Measurements from ENCODE around the gene B4GALNT3. TPM values are rescaled to one million over a fixed set of nuclear protein-coding genes. Genes with fewer than 3 reads are reported as not detected.
A peak's percentile ranks its signal among the peaks of the same experiment; 100 is the strongest.

B4GALNT3 gene
- total and polyA plus RNA-seq, 2 experiments from 2014 or later: 2.8 to 15.8 TPM

GRCh38 chr12:541676-542324 lies 82.1 kb downstream of the B4GALNT3 start:
- no peaks in the 10 kb centered on the region for H3F3A ChIP-seq (replicated peaks; ENCODE audit: low read depth)
- H3K4me3 ChIP-seq: no peak overlapping the region
- H3K36me3 ChIP-seq (ENCODE audit: insufficient read depth): no peaks in the 10 kb centered on the region
- H3K27ac Mint-ChIP-seq: 0 out of 2 replicates have a peak overlapping the region, but pooled peaks have one; percentile 36
- no peak overlapping the region for H3K27ac ChIP-seq (ENCODE audit: low read depth)
- TF ChIP-seq CTCF (conservative IDR thresholded peaks at IDR 0.05; ENCODE audit: low read depth in 2 of 2) (no peak), STAT1 (IDR thresholded peaks at IDR 0.05; ENCODE audit: unreplicated experiment) (no peak), EZH2 (IDR thresholded peaks at IDR 0.05; ENCODE audit: low read depth, unreplicated experiment) (no peak), EZH2phosphoT487 (IDR thresholded peaks at IDR 0.05; ENCODE audit: unreplicated experiment) (no peak), ZNF114 (CRISPR knock-in tag; IDR thresholded peaks at IDR 0.05) (no peak), REST (IDR thresholded peaks at IDR 0.05; ENCODE audit: unreplicated experiment) (no peak)
- H3K4me2 ChIP-seq: no peak overlapping the region
- H3K4me1 ChIP-seq (ENCODE audit: insufficient read depth): peaks cover 7% of the 10 kb centered on the region; the same call in 1 of the 2 replicates
- H4K20me1 ChIP-seq (replicated peaks; ENCODE audit: insufficient read depth): no peaks in the 10 kb centered on the region
- ATAC-seq (peak; percentile 13), DNase-seq (ENCODE audit: low spot score) (no peak)
- H3K9me3 Mint-ChIP-seq: no peaks in the 10 kb centered on the region
- H3K9me2 ChIP-seq (ENCODE audit: insufficient read depth): no peaks in the 10 kb centered on the region
- no peaks in the 10 kb centered on the region for H3K79me2 ChIP-seq (replicated peaks; ENCODE audit: insufficient read depth)
- no peak overlapping the region for H2AFZ ChIP-seq
- no peak overlapping the region for H3K4me3 Mint-ChIP-seq
- peaks cover 18% of the 10 kb centered on the region for H3K4me1 Mint-ChIP-seq
- peaks cover 10% of the 10 kb centered on the region for H3K27me3 Mint-ChIP-seq (ENCODE audit: insufficient read depth, low read depth, poor library complexity)
- H3K36me3 Mint-ChIP-seq (ENCODE audit: low read depth): peaks cover 3% of the 10 kb centered on the region; the same call in 1 of the 3 replicates
- H3K27me3 ChIP-seq (ENCODE audit: insufficient read depth): peaks cover 6% of the 10 kb centered on the region

GRCh38 chr12:542395-543113 lies 82.8 kb downstream of the B4GALNT3 start:
- Histone ChIP-seq H3K4me1 (ENCODE audit: insufficient read depth) (peaks cover 6% of the 10 kb centered on the region; the same call in 1 of the 2 replicates), H3F3A (replicated peaks; ENCODE audit: low read depth) (no peaks in the 10 kb centered on the region), H3K27ac (ENCODE audit: low read depth) (no peak overlapping the region), H3K27me3 (ENCODE audit: insufficient read depth) (peaks cover 7% of the 10 kb centered on the region), H3K79me2 (replicated peaks; ENCODE audit: insufficient read depth) (no peaks in the 10 kb centered on the region), H3K36me3 (ENCODE audit: insufficient read depth) (no peaks in the 10 kb centered on the region), H2AFZ (no peak overlapping the region), H4K20me1 (replicated peaks; ENCODE audit: insufficient read depth) (no peaks in the 10 kb centered on the region), H3K4me3 (no peak overlapping the region), H3K4me2 (no peak overlapping the region), H3K9me2 (ENCODE audit: insufficient read depth) (no peaks in the 10 kb centered on the region)
- 0 out of 2 replicates have a peak overlapping the region, but pooled peaks have one; percentile 36 for H3K27ac Mint-ChIP-seq
- DNase-seq (ENCODE audit: low spot score): no peak
- H3K36me3 Mint-ChIP-seq (ENCODE audit: low read depth): peaks cover 3% of the 10 kb centered on the region; the same call in 1 of the 3 replicates
- H3K4me1 Mint-ChIP-seq: peaks cover 16% of the 10 kb centered on the region
- peaks cover 11% of the 10 kb centered on the region for H3K27me3 Mint-ChIP-seq (ENCODE audit: insufficient read depth, low read depth, poor library complexity)
- no peak for ATAC-seq
- no peaks in the 10 kb centered on the region for H3K9me3 Mint-ChIP-seq
- H3K4me3 Mint-ChIP-seq: no peak overlapping the region
- no peak for TF ChIP-seq ZNF462 (CRISPR knock-in tag; IDR thresholded peaks at IDR 0.05)
- TF ChIP-seq NANOG (IDR thresholded peaks at IDR 0.05; ENCODE audit: borderline replicate concordance): no peak
